Measurements from ENCODE around the gene PRX. TPM values are rescaled to one million over a fixed set of nuclear protein-coding genes. Genes with fewer than 3 reads are reported as not detected.
"Not testable (repeated sequence)": the region's sequence is repeated elsewhere in the genome, so short reads cannot be mapped to it uniquely, and the experiment has no call there.

The PRX gene
- total RNA-seq, result under 1 TPM; 0.71 to 0.82 (median 0.79) TPM

GRCh38 chr19:40413291-40413845 is at the start of gene PRX:
TSS of gene PRX (minus strand) at chr19:40413378. CDS start at chr19:40407932, 5,446 bp downstream.
- Mint-ChIP-seq H3K4me1 (ENCODE audit: low read depth) (peaks cover 8% of the 10 kb centered on the region), H3K4me3 (no peak within 1 kb of the TSS), H3K36me3 (ENCODE audit: insufficient read depth) (no peaks in the 10 kb centered on the region), H3K9me3 (no peaks in the 10 kb centered on the region), H3K27me3 (ENCODE audit: low read depth) (no peaks in the 10 kb centered on the region)
- ATAC-seq (no peak), DNase-seq (no peak)

GRCh38 chr19:40461669-40462221 is 48.6 kb upstream of the PRX start:
- peaks cover 6% of the 10 kb centered on the region for H3K27me3 Mint-ChIP-seq (ENCODE audit: low read depth)
- no peak overlapping the region for H3K4me3 Mint-ChIP-seq
- DNase-seq (no peak), ATAC-seq (no peak)
- no peaks in the 10 kb centered on the region for H3K9me3 Mint-ChIP-seq
- H3K36me3 Mint-ChIP-seq (ENCODE audit: insufficient read depth), result peaks cover 4% of the 10 kb centered on the region
- peaks cover 24% of the 10 kb centered on the region for H3K4me1 Mint-ChIP-seq (ENCODE audit: low read depth)

GRCh38 chr19:40460185-40460584 is 47.0 kb upstream of the PRX start:
- no peak overlapping the region for H3K4me3 Mint-ChIP-seq

GRCh38 chr19:40458597-40458974 is 45.4 kb upstream of the PRX start:
- Mint-ChIP-seq H3K9me3 (no peaks in the 10 kb centered on the region), H3K4me1 (ENCODE audit: low read depth) (peaks cover 2% of the 10 kb centered on the region), H3K4me3 (no peak overlapping the region), H3K27me3 (ENCODE audit: low read depth) (no peaks in the 10 kb centered on the region), H3K36me3 (ENCODE audit: insufficient read depth) (no peaks in the 10 kb centered on the region)
- DNase-seq (no peak), ATAC-seq (no peak)

More at GRCh38 chr19:40460185-40460584, 47.0 kb upstream of the PRX start:
- H3K36me3 Mint-ChIP-seq (ENCODE audit: insufficient read depth), result no peaks in the 10 kb centered on the region
- peaks cover 10% of the 10 kb centered on the region for H3K4me1 Mint-ChIP-seq (ENCODE audit: low read depth)
- H3K27me3 Mint-ChIP-seq (ENCODE audit: low read depth), result no peaks in the 10 kb centered on the region
- no peak for DNase-seq
- no peak for ATAC-seq
- no peaks in the 10 kb centered on the region for H3K9me3 Mint-ChIP-seq

GRCh38 chr19:40457953-40458596 is 44.9 kb upstream of the PRX start:
- ATAC-seq (no peak), DNase-seq (no peak)
- H3K36me3 Mint-ChIP-seq (ENCODE audit: insufficient read depth), result no peaks in the 10 kb centered on the region
- H3K4me1 Mint-ChIP-seq (ENCODE audit: low read depth), result peaks cover 2% of the 10 kb centered on the region
- no peak overlapping the region for H3K4me3 Mint-ChIP-seq
- H3K9me3 Mint-ChIP-seq, result no peaks in the 10 kb centered on the region
- no peaks in the 10 kb centered on the region for H3K27me3 Mint-ChIP-seq (ENCODE audit: low read depth)

- Mint-ChIP-seq H3K9me3 (no peaks in the 10 kb centered on the region), H3K27me3 (ENCODE audit: low read depth) (no peaks in the 10 kb centered on the region), H3K4me1 (ENCODE audit: low read depth) (no peaks in the 10 kb centered on the region), H3K4me3 (no peak overlapping the region), H3K36me3 (ENCODE audit: insufficient read depth) (no peaks in the 10 kb centered on the region)
- ATAC-seq, result no peak
- no peak for DNase-seq
Observed at GRCh38 chr19:40457048-40457447, 43.9 kb upstream of the PRX start.

GRCh38 chr19:40453943-40454342 is 40.8 kb upstream of the PRX start:
- H3K4me1 Mint-ChIP-seq (ENCODE audit: low read depth); ATAC-seq; H3K4me3 Mint-ChIP-seq; H3K36me3 Mint-ChIP-seq (ENCODE audit: insufficient read depth); H3K27me3 Mint-ChIP-seq (ENCODE audit: low read depth); H3K9me3 Mint-ChIP-seq; DNase-seq: not testable (repeated sequence)

- no peak overlapping the region for H3K4me3 Mint-ChIP-seq
Observed at GRCh38 chr19:40453151-40453735, 40.1 kb upstream of the PRX start.

GRCh38 chr19:40452016-40452415 is 38.8 kb upstream of the PRX start:
- no peak overlapping the region for H3K4me3 Mint-ChIP-seq
- no peaks in the 10 kb centered on the region for H3K36me3 Mint-ChIP-seq (ENCODE audit: insufficient read depth)
- H3K9me3 Mint-ChIP-seq, result no peaks in the 10 kb centered on the region
- no peaks in the 10 kb centered on the region for H3K4me1 Mint-ChIP-seq (ENCODE audit: low read depth)
- no peak for ATAC-seq
- no peaks in the 10 kb centered on the region for H3K27me3 Mint-ChIP-seq (ENCODE audit: low read depth)
- DNase-seq, result no peak

More at GRCh38 chr19:40453151-40453735, 40.1 kb upstream of the PRX start:
- no peaks in the 10 kb centered on the region for H3K27me3 Mint-ChIP-seq (ENCODE audit: low read depth)
- H3K36me3 Mint-ChIP-seq (ENCODE audit: insufficient read depth), result no peaks in the 10 kb centered on the region
- H3K9me3 Mint-ChIP-seq, result no peaks in the 10 kb centered on the region
- ATAC-seq (no peak), DNase-seq (no peak)
- no peaks in the 10 kb centered on the region for H3K4me1 Mint-ChIP-seq (ENCODE audit: low read depth)

GRCh38 chr19:40450664-40451063 is 37.5 kb upstream of the PRX start:
- Mint-ChIP-seq H3K27me3 (ENCODE audit: low read depth) (no peaks in the 10 kb centered on the region), H3K36me3 (ENCODE audit: insufficient read depth) (no peaks in the 10 kb centered on the region), H3K9me3 (no peaks in the 10 kb centered on the region), H3K4me3 (no peak overlapping the region), H3K4me1 (ENCODE audit: low read depth) (no peaks in the 10 kb centered on the region)
- DNase-seq (no peak), ATAC-seq (no peak)

GRCh38 chr19:40449506-40449905 is 36.3 kb upstream of the PRX start:
- no peaks in the 10 kb centered on the region for H3K9me3 Mint-ChIP-seq
- DNase-seq (no peak), ATAC-seq (no peak)
- peaks cover 6% of the 10 kb centered on the region for H3K4me1 Mint-ChIP-seq (ENCODE audit: low read depth)
- H3K4me3 Mint-ChIP-seq, result no peak overlapping the region
- H3K27me3 Mint-ChIP-seq (ENCODE audit: low read depth), result no peaks in the 10 kb centered on the region
- no peaks in the 10 kb centered on the region for H3K36me3 Mint-ChIP-seq (ENCODE audit: insufficient read depth)

- H3K27me3 Mint-ChIP-seq (ENCODE audit: low read depth), result no peaks in the 10 kb centered on the region
- no peaks in the 10 kb centered on the region for H3K36me3 Mint-ChIP-seq (ENCODE audit: insufficient read depth)
- H3K4me3 Mint-ChIP-seq, result peak overlapping the region; percentile 48
- ATAC-seq (no peak), DNase-seq (no peak)
- peaks cover 17% of the 10 kb centered on the region for H3K4me1 Mint-ChIP-seq (ENCODE audit: low read depth)
- H3K9me3 Mint-ChIP-seq, result no peaks in the 10 kb centered on the region
Observed at GRCh38 chr19:40446263-40446784, 33.1 kb upstream of the PRX start.

- DNase-seq, result no peak
- peaks cover 4% of the 10 kb centered on the region for H3K36me3 Mint-ChIP-seq (ENCODE audit: insufficient read depth)
- no peak for ATAC-seq
- H3K9me3 Mint-ChIP-seq, result no peaks in the 10 kb centered on the region
- peaks cover 17% of the 10 kb centered on the region for H3K4me1 Mint-ChIP-seq (ENCODE audit: low read depth)
- no peaks in the 10 kb centered on the region for H3K27me3 Mint-ChIP-seq (ENCODE audit: low read depth)
- peak overlapping the region; percentile 60 for H3K4me3 Mint-ChIP-seq
Observed at GRCh38 chr19:40445780-40446262, 32.6 kb upstream of the PRX start.

GRCh38 chr19:40444825-40445312 is 31.7 kb upstream of the PRX start:
- no peak for ATAC-seq
- no peak for DNase-seq
- Mint-ChIP-seq H3K27me3 (ENCODE audit: low read depth) (no peaks in the 10 kb centered on the region), H3K4me3 (peak overlapping the region; percentile 97), H3K36me3 (ENCODE audit: insufficient read depth) (peaks cover 5% of the 10 kb centered on the region), H3K4me1 (ENCODE audit: low read depth) (peaks cover 17% of the 10 kb centered on the region), H3K9me3 (no peaks in the 10 kb centered on the region)

All from activated T-cell treated with anti-CD3 and anti-CD28 coated beads, Interleukin-2, amount 50 U/mL, for 4 hours (primary cell).